ENCODE results near the gene ZKSCAN3.
"Not testable (repeated sequence)": the region's sequence is repeated elsewhere in the genome, so short reads cannot be mapped to it uniquely, and the experiment has no call there.

Gene ZKSCAN3

GRCh38 chr6:28349892-28350737 is at the start of gene ZKSCAN3:
TSS of gene ZKSCAN3 (plus strand) at chr6:28349947. CDS start at chr6:28359587, 9,640 bp downstream.
- Histone ChIP-seq H3K27me3 (ENCODE audit: control insufficient read depth, insufficient read depth, low read length) (peaks cover 7% of the 10 kb centered on the region), H3K36me3 (ENCODE audit: control insufficient read depth, low read depth, low read length) (no peaks in the 10 kb centered on the region), H3K9me3 (ENCODE audit: control insufficient read depth, low read depth, low read length) (no peaks in the 10 kb centered on the region), H3K9ac (ENCODE audit: low read length) (peak within 1 kb of the TSS; percentile 82), H3K4me1 (ENCODE audit: control insufficient read depth, low read depth, low read length) (peaks cover 13% of the 10 kb centered on the region), H3K27ac (ENCODE audit: low read length) (peak within 1 kb of the TSS; percentile 78), H3K4me3 (ENCODE audit: low read length) (peak within 1 kb of the TSS; percentile 93)

GRCh38 chr6:28303570-28303969 is 46.2 kb upstream of the ZKSCAN3 start:
- Histone ChIP-seq H3K36me3 (ENCODE audit: control insufficient read depth, low read depth, low read length) (peaks cover 7% of the 10 kb centered on the region), H3K27ac (ENCODE audit: low read length) (no peak overlapping the region), H3K27me3 (ENCODE audit: control insufficient read depth, insufficient read depth, low read length) (no peaks in the 10 kb centered on the region), H3K4me3 (ENCODE audit: low read length) (no peak overlapping the region), H3K9ac (ENCODE audit: low read length) (no peak overlapping the region), H3K9me3 (ENCODE audit: control insufficient read depth, low read depth, low read length) (no peaks in the 10 kb centered on the region), H3K4me1 (ENCODE audit: control insufficient read depth, low read depth, low read length) (no peaks in the 10 kb centered on the region)

- not testable (repeated sequence) for H3K27ac ChIP-seq (ENCODE audit: low read length); H3K4me1 ChIP-seq (ENCODE audit: control insufficient read depth, low read depth, low read length); H3K36me3 ChIP-seq (ENCODE audit: control insufficient read depth, low read depth, low read length); H3K9ac ChIP-seq (ENCODE audit: low read length); H3K9me3 ChIP-seq (ENCODE audit: control insufficient read depth, low read depth, low read length); H3K27me3 ChIP-seq (ENCODE audit: control insufficient read depth, insufficient read depth, low read length); H3K4me3 ChIP-seq (ENCODE audit: low read length)
Observed at GRCh38 chr6:28306363-28306762, 43.4 kb upstream of the ZKSCAN3 start.

- Histone ChIP-seq H3K9ac (ENCODE audit: low read length) (no peak overlapping the region), H3K36me3 (ENCODE audit: control insufficient read depth, low read depth, low read length) (no peaks in the 10 kb centered on the region), H3K9me3 (ENCODE audit: control insufficient read depth, low read depth, low read length) (no peaks in the 10 kb centered on the region), H3K27me3 (ENCODE audit: control insufficient read depth, insufficient read depth, low read length) (no peaks in the 10 kb centered on the region), H3K27ac (ENCODE audit: low read length) (no peak overlapping the region), H3K4me1 (ENCODE audit: control insufficient read depth, low read depth, low read length) (no peaks in the 10 kb centered on the region), H3K4me3 (ENCODE audit: low read length) (no peak overlapping the region)
Observed at GRCh38 chr6:28311139-28311823, 38.5 kb upstream of the ZKSCAN3 start.

- no peaks in the 10 kb centered on the region for H3K36me3 ChIP-seq (ENCODE audit: control insufficient read depth, low read depth, low read length)
- no peak overlapping the region for H3K4me3 ChIP-seq (ENCODE audit: low read length)
- no peaks in the 10 kb centered on the region for H3K27me3 ChIP-seq (ENCODE audit: control insufficient read depth, insufficient read depth, low read length)
- no peaks in the 10 kb centered on the region for H3K4me1 ChIP-seq (ENCODE audit: control insufficient read depth, low read depth, low read length)
- H3K9me3 ChIP-seq (ENCODE audit: control insufficient read depth, low read depth, low read length), result no peaks in the 10 kb centered on the region
- no peak overlapping the region for H3K9ac ChIP-seq (ENCODE audit: low read length)
- no peak overlapping the region for H3K27ac ChIP-seq (ENCODE audit: low read length)
Observed at GRCh38 chr6:28312939-28313338, 36.8 kb upstream of the ZKSCAN3 start.

- H3K27me3 ChIP-seq (ENCODE audit: control insufficient read depth, insufficient read depth, low read length), result no peaks in the 10 kb centered on the region
- H3K9me3 ChIP-seq (ENCODE audit: control insufficient read depth, low read depth, low read length), result no peaks in the 10 kb centered on the region
- H3K36me3 ChIP-seq (ENCODE audit: control insufficient read depth, low read depth, low read length), result no peaks in the 10 kb centered on the region
- H3K9ac ChIP-seq (ENCODE audit: low read length), result no peak overlapping the region
- no peaks in the 10 kb centered on the region for H3K4me1 ChIP-seq (ENCODE audit: control insufficient read depth, low read depth, low read length)
- H3K27ac ChIP-seq (ENCODE audit: low read length), result no peak overlapping the region
- H3K4me3 ChIP-seq (ENCODE audit: low read length), result no peak overlapping the region
Observed at GRCh38 chr6:28315628-28316027, 34.1 kb upstream of the ZKSCAN3 start.

- H3K4me3 ChIP-seq (ENCODE audit: low read length); H3K4me1 ChIP-seq (ENCODE audit: control insufficient read depth, low read depth, low read length); H3K9me3 ChIP-seq (ENCODE audit: control insufficient read depth, low read depth, low read length); H3K36me3 ChIP-seq (ENCODE audit: control insufficient read depth, low read depth, low read length); H3K27me3 ChIP-seq (ENCODE audit: control insufficient read depth, insufficient read depth, low read length); H3K27ac ChIP-seq (ENCODE audit: low read length); H3K9ac ChIP-seq (ENCODE audit: low read length): not testable (repeated sequence)
Observed at GRCh38 chr6:28317866-28318265, 31.9 kb upstream of the ZKSCAN3 start.

GRCh38 chr6:28322661-28323060 is 27.1 kb upstream of the ZKSCAN3 start:
- peaks cover 13% of the 10 kb centered on the region for H3K36me3 ChIP-seq (ENCODE audit: control insufficient read depth, low read depth, low read length)
- H3K9ac ChIP-seq (ENCODE audit: low read length), result no peak overlapping the region
- H3K27me3 ChIP-seq (ENCODE audit: control insufficient read depth, insufficient read depth, low read length), result no peaks in the 10 kb centered on the region
- no peaks in the 10 kb centered on the region for H3K4me1 ChIP-seq (ENCODE audit: control insufficient read depth, low read depth, low read length)
- H3K9me3 ChIP-seq (ENCODE audit: control insufficient read depth, low read depth, low read length), result peaks cover 18% of the 10 kb centered on the region
- no peak overlapping the region for H3K27ac ChIP-seq (ENCODE audit: low read length)
- H3K4me3 ChIP-seq (ENCODE audit: low read length), result no peak overlapping the region

GRCh38 chr6:28323813-28324424 is 25.8 kb upstream of the ZKSCAN3 start:
- Histone ChIP-seq H3K9me3 (ENCODE audit: control insufficient read depth, low read depth, low read length) (peaks cover 18% of the 10 kb centered on the region), H3K27ac (ENCODE audit: low read length) (no peak overlapping the region), H3K27me3 (ENCODE audit: control insufficient read depth, insufficient read depth, low read length) (no peaks in the 10 kb centered on the region), H3K4me1 (ENCODE audit: control insufficient read depth, low read depth, low read length) (no peaks in the 10 kb centered on the region), H3K4me3 (ENCODE audit: low read length) (no peak overlapping the region), H3K36me3 (ENCODE audit: control insufficient read depth, low read depth, low read length) (peaks cover 13% of the 10 kb centered on the region), H3K9ac (ENCODE audit: low read length) (no peak overlapping the region)

GRCh38 chr6:28326371-28326948 is 23.3 kb upstream of the ZKSCAN3 start:
- no peak overlapping the region for H3K27ac ChIP-seq (ENCODE audit: low read length)
- H3K36me3 ChIP-seq (ENCODE audit: control insufficient read depth, low read depth, low read length), result peaks cover 13% of the 10 kb centered on the region
- H3K9ac ChIP-seq (ENCODE audit: low read length), result no peak overlapping the region
- H3K9me3 ChIP-seq (ENCODE audit: control insufficient read depth, low read depth, low read length), result peaks cover 18% of the 10 kb centered on the region
- H3K27me3 ChIP-seq (ENCODE audit: control insufficient read depth, insufficient read depth, low read length), result no peaks in the 10 kb centered on the region
- no peaks in the 10 kb centered on the region for H3K4me1 ChIP-seq (ENCODE audit: control insufficient read depth, low read depth, low read length)
- H3K4me3 ChIP-seq (ENCODE audit: low read length), result no peak overlapping the region

- H3K9me3 ChIP-seq (ENCODE audit: control insufficient read depth, low read depth, low read length), result peaks cover 18% of the 10 kb centered on the region
- peaks cover 7% of the 10 kb centered on the region for H3K4me1 ChIP-seq (ENCODE audit: control insufficient read depth, low read depth, low read length)
- no peak overlapping the region for H3K9ac ChIP-seq (ENCODE audit: low read length)
- no peak overlapping the region for H3K27ac ChIP-seq (ENCODE audit: low read length)
- H3K27me3 ChIP-seq (ENCODE audit: control insufficient read depth, insufficient read depth, low read length), result no peaks in the 10 kb centered on the region
- H3K36me3 ChIP-seq (ENCODE audit: control insufficient read depth, low read depth, low read length), result peaks cover 13% of the 10 kb centered on the region
- no peak overlapping the region for H3K4me3 ChIP-seq (ENCODE audit: low read length)
Observed at GRCh38 chr6:28330041-28330440, 19.7 kb upstream of the ZKSCAN3 start.

All from iPS-18a (cell line).